NCI-H2081 (cell line): ENCODE data around the gene DENND4C.
"Not testable (repeated sequence)": the region's sequence is repeated elsewhere in the genome, so short reads cannot be mapped to it uniquely, and the experiment has no call there.

Experiments
- DNase-seq, 2 experiments: peaks; one replicate each; lab custom pipeline; 2025; lab: John Stamatoyannopoulos, UW

DENND4C gene

GRCh38 chr9:19224563-19224962 is 5.9 kb upstream of the DENND4C start:
- no peak for DNase-seq

- DNase-seq = peak; percentile 73 to 80
Observed at GRCh38 chr9:19229595-19230354, 718 bp upstream of the DENND4C start.

DNA sequence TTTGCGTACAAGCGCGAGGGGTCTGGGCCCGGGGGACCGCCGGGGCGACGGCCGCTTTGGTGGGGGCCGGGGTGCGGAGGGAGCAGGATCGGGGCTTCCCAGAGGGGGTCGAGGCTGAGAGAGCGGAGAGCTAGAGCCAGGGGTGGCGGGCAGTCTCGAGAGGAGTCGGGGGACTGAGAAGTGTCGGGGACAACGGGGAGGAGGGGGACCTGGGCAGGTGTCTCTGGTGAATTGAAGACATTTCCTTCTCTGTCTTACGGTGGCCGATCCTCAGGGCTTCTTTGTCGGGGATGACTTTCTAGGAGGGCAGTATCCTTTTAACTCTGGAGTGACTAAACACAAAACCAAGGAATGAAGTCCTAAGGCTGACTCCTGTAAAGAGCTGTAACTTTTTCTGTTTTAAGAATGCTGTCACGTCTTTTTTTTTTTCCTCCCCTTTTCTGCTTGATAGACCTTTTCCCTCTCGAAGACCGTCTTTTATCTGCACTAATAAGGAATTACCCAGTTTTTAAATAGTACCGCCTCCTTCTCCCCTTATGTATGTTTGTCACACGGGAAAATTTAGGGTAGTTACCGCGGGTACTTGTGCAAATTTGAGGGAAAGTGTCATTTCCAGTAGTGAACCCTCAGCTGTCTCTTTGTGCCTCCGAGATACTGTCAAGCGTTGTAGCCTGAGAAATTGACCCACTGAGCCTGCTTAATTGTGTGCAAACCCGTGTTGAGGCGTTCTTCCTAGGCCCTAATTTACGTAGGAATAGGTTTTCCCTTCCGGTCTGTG is 822 bp downstream of the DENND4C start:
- peak; percentile 33 to 46 for DNase-seq

DNA sequence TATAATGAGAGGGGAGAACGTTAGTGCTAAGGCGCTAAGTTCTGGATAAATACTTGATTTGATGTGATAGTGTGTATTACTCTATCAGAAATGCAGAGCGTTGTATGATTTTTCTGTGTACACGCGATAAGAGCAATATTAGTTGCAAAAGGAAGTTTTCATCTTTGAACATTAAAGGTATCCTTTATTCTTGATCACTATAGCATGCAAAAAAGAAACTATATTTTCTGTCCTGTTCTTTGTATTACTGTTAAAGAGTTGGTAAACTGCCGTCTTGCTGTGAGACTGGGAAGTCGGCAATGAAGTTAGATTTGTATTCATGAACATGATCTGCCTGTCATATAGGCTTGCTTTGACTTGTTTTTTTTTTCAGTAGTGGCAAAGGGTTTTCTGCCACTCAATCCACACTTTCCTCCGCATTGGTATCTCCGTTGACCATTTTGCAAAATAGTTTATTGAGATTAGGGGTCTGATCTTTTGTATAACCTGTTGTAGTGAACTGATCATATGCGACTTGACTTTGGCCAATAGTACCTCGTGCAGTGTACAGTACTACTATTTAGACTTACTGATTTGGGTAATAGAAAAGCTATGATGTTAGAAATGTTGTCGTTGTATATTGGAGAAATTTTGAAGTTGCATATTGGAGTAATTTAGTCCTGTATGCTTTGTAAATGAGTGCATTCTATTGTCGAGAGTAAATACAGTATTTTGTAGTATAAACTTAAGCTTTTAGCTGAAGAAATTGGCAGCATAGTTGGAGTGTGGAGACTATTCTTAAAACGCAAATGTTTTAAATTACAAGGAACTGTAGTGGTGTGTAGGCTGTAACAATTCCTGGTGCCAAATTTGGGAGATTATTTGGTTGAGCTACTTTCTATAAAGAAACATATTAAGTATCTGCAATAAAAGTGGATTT is 1.7 kb downstream of the DENND4C start:
- DNase-seq = peak in 1 of 2 experiments; percentile 24

DNA sequence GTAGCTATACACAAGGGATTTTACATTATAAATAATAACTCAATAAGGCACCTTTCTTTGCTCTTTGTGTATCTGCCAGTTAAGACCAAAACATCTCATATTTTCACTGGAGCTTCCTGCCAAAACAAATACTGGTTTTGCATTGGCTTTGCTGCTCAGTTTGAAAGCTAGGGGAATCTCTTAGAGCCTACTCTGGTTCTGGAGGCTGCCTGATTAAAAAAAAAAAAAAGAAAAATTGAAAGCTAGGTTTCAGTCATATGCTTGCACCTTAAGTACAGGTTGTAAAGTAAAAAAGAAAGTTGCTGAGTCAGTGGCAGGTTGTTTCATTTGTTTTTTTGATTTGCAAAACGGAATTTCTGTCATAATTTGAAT is 2.3 kb downstream of the DENND4C start:
- peak in 1 of 2 experiments; percentile 61 for DNase-seq

DNA sequence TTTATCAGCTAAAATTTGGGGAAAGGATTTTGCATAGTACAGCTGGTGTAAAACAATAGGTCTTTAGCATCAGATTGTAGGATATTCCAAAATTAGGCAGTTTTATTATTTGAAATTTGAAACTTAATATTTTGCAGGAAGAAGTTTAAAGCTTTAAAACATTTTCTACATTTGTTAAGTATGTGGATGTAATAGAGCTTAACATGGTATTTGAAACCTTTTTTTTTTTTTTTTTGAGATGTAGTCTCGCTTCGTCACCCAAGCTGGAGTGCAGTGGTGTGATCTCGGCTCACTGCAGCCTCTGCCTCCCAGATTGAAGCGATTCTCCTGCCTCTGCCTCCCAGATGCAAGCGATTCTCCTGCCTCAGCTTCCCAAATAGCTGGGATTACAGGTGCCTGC is 2.9 kb downstream of the DENND4C start:
- no peak for DNase-seq

- no peak for DNase-seq
Observed at GRCh38 chr9:19239955-19240354, 9.5 kb downstream of the DENND4C start.

DNA sequence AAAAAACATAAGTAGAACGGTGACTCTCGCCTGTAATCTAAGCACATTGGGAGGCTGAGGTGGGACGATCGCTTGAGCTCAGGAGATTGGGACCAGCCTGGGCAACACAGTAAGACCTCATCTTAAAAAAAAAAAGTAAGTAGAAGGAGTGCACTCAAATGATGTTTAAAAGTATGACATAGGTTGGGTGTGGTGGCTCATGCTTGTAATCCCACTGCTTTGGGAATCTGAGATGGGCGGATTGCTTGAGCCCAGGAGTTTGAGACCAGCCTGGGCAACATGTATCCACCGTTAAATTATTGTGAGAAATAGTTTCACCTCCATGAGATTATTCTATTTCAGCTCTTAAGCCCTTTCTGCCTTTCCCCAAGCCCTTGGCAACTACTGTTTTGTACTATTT is 11.2 kb downstream of the DENND4C start:
- no peak for DNase-seq

DNA sequence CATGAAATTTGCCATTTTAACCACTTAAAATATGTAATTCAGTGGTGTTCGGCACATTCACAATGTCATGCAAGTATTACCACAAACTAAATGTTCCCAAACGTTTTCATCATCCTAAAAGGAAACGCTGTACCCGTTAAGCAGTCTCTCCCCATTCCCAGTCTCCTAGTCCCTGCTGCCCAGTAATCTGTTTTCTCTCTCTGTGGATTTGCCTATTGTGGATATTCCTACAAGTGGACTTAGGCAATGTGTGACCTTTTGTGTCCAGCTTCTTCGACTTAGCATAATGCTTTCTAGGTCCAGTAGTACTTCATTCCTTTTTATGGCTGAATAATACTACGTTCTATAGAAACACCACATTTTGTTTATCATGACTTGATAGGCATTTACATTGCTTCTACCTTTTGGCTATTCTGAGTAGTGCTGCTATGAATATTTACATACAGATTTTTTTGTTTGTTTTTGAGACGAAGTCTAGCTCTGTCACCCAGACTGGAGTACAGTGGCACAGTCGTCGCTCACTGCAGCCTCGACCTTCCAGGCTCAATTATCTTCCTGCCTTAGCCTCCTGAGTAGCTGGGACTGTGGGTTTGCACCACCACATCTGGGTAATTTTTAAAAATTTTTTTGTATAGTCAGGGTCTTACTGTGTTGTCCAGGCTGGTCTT is 13.0 kb downstream of the DENND4C start:
- DNase-seq = no peak

- no peak for DNase-seq
Observed at GRCh38 chr9:19246891-19247290, 16.4 kb downstream of the DENND4C start.

DNA sequence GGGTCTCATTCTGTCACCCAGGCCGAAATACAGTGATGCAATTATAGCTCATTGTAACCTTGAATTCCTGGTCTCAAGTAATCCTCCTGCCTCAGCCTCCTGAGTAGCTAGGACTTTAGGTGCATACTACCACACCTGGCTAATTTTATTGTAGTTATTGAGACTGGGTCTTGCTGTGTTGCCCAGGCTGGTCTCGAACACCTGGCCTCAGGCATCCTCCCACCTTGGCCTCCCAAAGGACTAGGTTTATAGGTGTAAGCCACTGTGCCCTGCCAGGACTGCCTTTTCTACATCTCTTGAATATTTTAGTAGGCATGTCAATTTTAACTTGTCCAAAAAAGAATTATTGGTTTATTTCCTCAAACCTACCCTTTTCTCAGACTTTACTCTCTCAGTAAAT is 16.9 kb downstream of the DENND4C start:
- no peak for DNase-seq

GRCh38 chr9:19250346-19250745 is 19.9 kb downstream of the DENND4C start:
- DNase-seq = not testable (repeated sequence)

DNA sequence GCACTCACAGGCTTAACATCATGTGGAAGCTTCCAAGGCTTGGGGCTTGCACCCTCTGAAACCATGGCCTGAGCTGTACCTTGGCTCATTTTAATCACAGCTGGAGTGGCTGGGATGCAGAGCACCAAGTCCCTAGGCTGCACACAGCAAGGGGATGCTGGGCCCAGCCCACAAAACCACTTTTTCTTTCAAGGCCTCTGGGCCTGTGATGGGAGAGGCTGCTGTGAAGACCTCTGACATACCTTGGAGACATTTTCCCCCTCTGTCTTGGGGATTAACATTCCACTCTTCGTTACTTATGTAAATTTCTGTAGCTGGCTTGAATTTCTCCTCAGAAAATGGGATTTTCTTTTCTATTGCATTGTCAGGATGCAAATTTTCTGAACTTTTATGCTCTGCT is 20.7 kb downstream of the DENND4C start:
- not testable (repeated sequence) for DNase-seq

- DNase-seq = not testable (repeated sequence)
Observed at GRCh38 chr9:19251622-19252021, 21.1 kb downstream of the DENND4C start.

DNA sequence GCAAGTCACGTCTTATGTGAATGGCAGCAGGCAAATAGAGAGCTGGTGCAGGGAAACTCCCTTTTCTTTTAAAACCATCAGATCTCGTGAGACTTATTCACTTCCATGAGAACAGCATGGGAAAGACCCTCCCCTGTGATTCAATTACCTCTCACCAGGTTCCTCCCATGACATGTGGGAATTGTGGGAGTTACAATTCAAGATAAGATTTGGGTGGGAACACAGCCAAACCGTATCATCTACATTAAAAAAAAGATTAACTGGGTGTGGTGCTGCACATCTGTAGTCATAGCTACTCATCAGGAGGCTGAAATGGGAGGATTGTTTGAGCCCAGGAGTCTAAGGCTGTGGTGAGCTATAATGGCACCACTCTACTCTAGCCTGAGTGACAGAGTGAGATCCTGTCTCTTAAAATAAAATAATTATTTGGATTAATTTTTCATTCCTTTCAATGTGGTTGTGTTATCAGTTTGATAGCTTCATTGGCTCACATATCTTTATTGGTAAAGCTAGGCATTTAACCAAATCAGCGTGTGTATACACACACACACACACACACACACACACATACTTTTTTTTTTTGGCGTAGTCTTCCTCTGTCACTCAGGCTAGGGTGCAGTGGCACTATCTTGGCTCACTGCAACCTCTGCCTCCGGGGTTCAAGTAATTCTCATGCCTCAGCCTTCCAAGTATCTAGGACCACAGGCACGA is 21.8 kb downstream of the DENND4C start:
- no peak for DNase-seq

GRCh38 chr9:19252885-19253219 is 22.4 kb downstream of the DENND4C start:
- no peak for DNase-seq

DNA sequence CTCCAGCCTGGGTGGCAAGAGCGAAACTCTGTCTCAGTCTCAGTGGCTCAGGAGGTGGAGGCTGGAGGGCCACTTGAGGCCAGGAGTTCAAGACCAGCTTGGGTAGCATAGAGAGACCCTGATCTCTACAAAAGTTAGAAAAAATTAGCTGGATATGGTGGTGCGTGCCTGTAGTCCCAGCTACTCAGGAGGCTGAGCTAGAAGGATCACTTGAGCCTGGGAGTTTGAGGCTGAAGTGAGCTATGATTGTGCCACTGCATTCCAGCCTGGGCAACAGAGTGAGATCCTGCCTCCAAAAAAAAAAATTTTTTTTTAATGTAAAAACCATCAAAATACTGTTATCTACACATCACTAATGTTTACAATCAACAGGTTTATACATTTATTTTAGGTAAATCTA is 24.6 kb downstream of the DENND4C start:
- DNase-seq = no peak

- no peak for DNase-seq
Observed at GRCh38 chr9:19255821-19256220, 25.3 kb downstream of the DENND4C start.

DNA sequence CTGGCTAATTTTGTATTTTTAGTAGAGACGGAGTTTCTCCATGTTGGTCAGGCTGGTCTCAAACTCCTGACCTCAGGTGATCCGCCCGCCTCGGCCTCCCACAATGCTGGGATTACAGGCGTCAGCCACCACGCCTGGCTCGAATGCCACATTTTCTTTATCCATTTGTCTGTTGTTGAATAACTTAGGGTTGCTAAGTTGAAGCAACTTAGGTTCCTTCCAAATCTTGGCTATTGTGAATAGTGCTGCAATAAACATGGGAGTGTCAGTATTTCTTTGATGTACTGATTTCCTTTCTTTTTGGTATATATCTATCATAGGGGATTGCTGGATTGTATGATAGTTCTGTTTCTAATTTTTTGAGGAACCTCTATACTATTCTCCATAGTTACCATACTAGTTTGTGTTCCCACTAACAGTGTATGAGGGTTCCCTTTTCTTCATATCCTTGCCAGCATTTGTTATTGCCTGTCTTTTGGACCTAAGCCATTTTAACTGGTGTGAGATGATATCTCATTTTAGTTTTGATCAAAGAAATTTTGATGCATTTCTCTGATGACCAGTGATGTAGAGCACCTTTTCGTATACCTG is 29.3 kb downstream of the DENND4C start:
- DNase-seq = not testable (repeated sequence)

GRCh38 chr9:19265602-19266001 is 35.1 kb downstream of the DENND4C start:
- DNase-seq = not testable (repeated sequence)
